Cardiac muscle cell (in vitro differentiated cells and primary cell): Measurements from ENCODE around the gene PSMD1. TPM values are rescaled to one million over a fixed set of nuclear protein-coding genes. Genes with fewer than 3 reads are reported as not detected.

ENCODE experiments used
- DNase-seq, 2 donors: peaks; one replicate each; pipeline versions ENCODE4 v3.0.0 to v3.0.0-alpha.2; 2010 to 2017; ENCODE audit warnings: low read depth in 1 of 2, low spot score in 1 of 2
- H3K27ac ChIP-seq: fragments of 200-600 bp; sonication (generic); 2 replicates; pipeline ENCODE4 v1.5.1; 2016
- H3K27me3 ChIP-seq: fragments of 200-600 bp; sonication (generic); 2 replicates; pipeline ENCODE4 v1.6.0; 2016; ENCODE audit warnings: control low read depth
- H3K36me3 ChIP-seq: fragments of 200-600 bp; sonication (generic); 2 replicates; pipeline ENCODE4 v1.5.1; 2016; ENCODE audit warnings: control low read depth
- H3K4me1 ChIP-seq: fragments of 200-600 bp; sonication (generic); 2 replicates; pipeline ENCODE4 v1.8.1; 2017; ENCODE audit warnings: low read depth, mild to moderate bottlenecking, mixed run types
- H3K4me3 ChIP-seq: fragments of 200-600 bp; sonication (generic); 2 replicates; pipeline ENCODE4 v1.5.1; 2016; ENCODE audit warnings: mild to moderate bottlenecking
- H3K9me3 ChIP-seq: fragments of 200-600 bp; sonication (generic); 2 replicates; pipeline ENCODE4 v1.5.1; 2017; ENCODE audit warnings: low read depth, mild to moderate bottlenecking, control low read depth
- CTCF ChIP-seq: IDR thresholded peaks from 2 replicates; pipeline ENCODE4 v1.5.1; 2012; ENCODE audit warnings: low read depth, mild to moderate bottlenecking, low read length
- polyA plus RNA-seq: library from polyadenylated mRNA; unstranded; fragments of >200 nt; fragmentation: Nextera tagmentation; extraction: Ambion mirVana; gene quantifications from 2 replicates; pipeline ENCODE4 v1.2.1, GENCODE V29; 2016
- total RNA-seq: library from RNA; depleted of rRNA; stranded (reverse); fragments of >200 nt; gene quantifications from 2 replicates; pipeline ENCODE4 v1.2.3, GENCODE V29; 2016

PSMD1 gene
- total and polyA plus RNA-seq, 2 experiments from 2014 or later = 122 to 133 TPM

GRCh38 chr2:231187736-231188505 lies 131.3 kb downstream of the PSMD1 start:
- H3K9me3 ChIP-seq = no peaks in the 10 kb centered on the region

GRCh38 chr2:231188506-231189170 lies 132.0 kb downstream of the PSMD1 start:
- DNase-seq = no peak
- Histone ChIP-seq H3K36me3 (no peaks in the 10 kb centered on the region), H3K4me1 (no peaks in the 10 kb centered on the region), H3K27ac (no peak overlapping the region), H3K4me3 (no peak overlapping the region), H3K9me3 (no peaks in the 10 kb centered on the region), H3K27me3 (no peaks in the 10 kb centered on the region)
- TF ChIP-seq CTCF = no peak

More at GRCh38 chr2:231187736-231188505, 131.3 kb downstream of the PSMD1 start:
- Histone ChIP-seq H3K27ac (no peak overlapping the region), H3K27me3 (no peaks in the 10 kb centered on the region), H3K4me3 (no peak overlapping the region), H3K36me3 (no peaks in the 10 kb centered on the region), H3K4me1 (no peaks in the 10 kb centered on the region)
- no peak for TF ChIP-seq CTCF
- peak in 1 of 2 donors; percentile 95 for DNase-seq

DNA sequence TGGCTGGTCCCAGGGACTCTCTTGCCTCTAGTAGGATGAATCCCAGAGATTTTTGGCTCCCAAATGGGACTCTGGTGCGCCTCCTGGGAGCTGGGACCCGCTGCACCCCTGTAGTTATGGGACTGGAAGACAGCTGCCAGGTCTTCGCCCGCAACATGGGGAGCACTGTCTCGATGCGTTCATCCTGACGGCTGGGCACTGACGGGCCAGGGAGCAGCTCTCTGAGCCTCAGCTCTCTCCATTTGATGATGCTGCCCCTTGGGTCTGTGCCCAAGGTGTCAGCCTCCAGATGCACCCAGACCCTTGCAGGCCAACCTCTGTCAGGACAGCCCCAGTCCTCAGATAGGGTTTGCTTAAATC lies 132.5 kb downstream of the PSMD1 start:
- Histone ChIP-seq H3K27ac (no peak overlapping the region), H3K4me3 (no peak overlapping the region), H3K36me3 (no peaks in the 10 kb centered on the region), H3K9me3 (no peaks in the 10 kb centered on the region), H3K27me3 (no peaks in the 10 kb centered on the region), H3K4me1 (no peaks in the 10 kb centered on the region)
- TF ChIP-seq CTCF = no peak
- no peak for DNase-seq

DNA sequence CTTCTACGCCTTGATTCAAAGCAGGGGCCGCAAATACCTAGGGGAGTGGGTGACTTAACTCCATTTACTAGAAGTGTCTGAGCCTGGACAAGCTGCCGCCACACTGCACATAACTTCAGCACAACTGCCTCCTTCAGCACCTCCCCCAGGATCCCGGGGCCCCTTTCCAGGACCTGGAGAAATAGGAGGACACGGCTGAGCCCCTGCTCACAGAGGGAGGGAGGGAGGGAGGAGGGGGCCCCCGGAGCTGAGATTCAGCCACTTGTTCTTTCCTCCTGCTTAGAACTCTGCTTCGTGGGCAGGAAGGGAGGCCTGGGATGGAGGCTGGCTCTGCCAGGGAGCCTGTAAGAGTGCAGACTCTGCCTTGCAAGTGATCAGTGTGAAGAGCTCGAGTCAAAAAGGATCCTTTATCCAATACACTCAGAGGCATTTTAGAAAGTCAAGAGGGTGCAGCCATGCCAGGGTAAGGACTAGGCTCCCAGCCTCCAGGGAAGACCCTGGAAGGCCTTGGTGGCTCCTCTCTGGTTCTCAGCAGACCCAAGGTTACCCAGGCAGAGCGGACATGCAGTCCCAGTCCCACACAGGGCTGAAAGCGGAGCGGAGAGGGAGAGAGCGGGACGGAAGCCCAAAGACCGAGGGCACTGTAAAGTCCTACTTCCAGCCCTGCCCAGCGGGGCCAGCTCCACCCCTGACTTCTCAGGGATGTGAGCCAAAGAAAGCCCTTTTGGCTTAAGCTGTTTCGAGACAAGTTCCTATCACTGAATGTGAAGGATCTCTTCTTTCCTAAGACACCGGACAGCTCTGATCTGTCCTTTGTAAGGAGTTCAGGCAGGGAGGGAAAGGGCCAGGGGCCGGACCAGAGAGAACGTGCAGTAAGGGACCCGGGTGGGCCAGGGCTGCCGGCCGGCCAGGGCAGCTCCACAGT lies 133.2 kb downstream of the PSMD1 start:
- no peak overlapping the region for H3K4me3 ChIP-seq
- peak in 1 of 2 donors; percentile 66 for DNase-seq

More for the DNA sequence above, 133.2 kb downstream of the PSMD1 start:
- Histone ChIP-seq H3K9me3 (no peaks in the 10 kb centered on the region), H3K4me1 (no peaks in the 10 kb centered on the region), H3K27ac (no peak overlapping the region), H3K36me3 (no peaks in the 10 kb centered on the region), H3K27me3 (no peaks in the 10 kb centered on the region)
- no peak for TF ChIP-seq CTCF
